Keratinocyte (primary cell): Measurements from ENCODE around the gene ADRA1B. TPM values are rescaled to one million over a fixed set of nuclear protein-coding genes. Genes with fewer than 3 reads are reported as not detected.

Experiments used
- DNase-seq: peaks from one replicate; pipeline ENCODE4 v3.0.0-alpha.2; 2011; ENCODE audit warnings: low read depth, missing footprints, low spot score
- FAIRE-seq: peaks from 2 replicates; lab custom pipeline; 2011; peaks lifted over from hg19 to GRCh38; lab: Jason Lieb, UNC
- H2AFZ ChIP-seq: 2 replicates; pipeline ENCODE4 v1.6.0; 2012; ENCODE audit warnings: low read length, control low read depth, inconsistent platforms; ENCODE audit not compliant: control insufficient read depth
- H3K27ac ChIP-seq: 2 replicates; pipeline ENCODE4 v1.5.1; 2011; ENCODE audit warnings: low read length; ENCODE audit not compliant: control insufficient read depth, insufficient read depth
- H3K27me3 ChIP-seq: 3 replicates; pipeline ENCODE4 v1.6.0; 2011; ENCODE audit warnings: low read length; ENCODE audit not compliant: control insufficient read depth, insufficient read depth; ENCODE audit errors: extremely low read depth
- H3K36me3 ChIP-seq, 2 experiments: 2 replicates in 1 of 2; 3 replicates in 1 of 2; pipeline ENCODE4 v1.5.1; 2011; ENCODE audit warnings: low read length in 2 of 2, mild to moderate bottlenecking in 1 of 2; ENCODE audit not compliant: control insufficient read depth in 2 of 2, insufficient read depth in 2 of 2; ENCODE audit errors: extremely low read depth in 1 of 2
- H3K4me1 ChIP-seq: 3 replicates; pipeline ENCODE4 v1.5.1; 2011; ENCODE audit warnings: low read length; ENCODE audit not compliant: control insufficient read depth, insufficient read depth; ENCODE audit errors: extremely low read depth
- H3K4me2 ChIP-seq: 3 replicates; pipeline ENCODE4 v1.6.0; 2011; ENCODE audit warnings: low read depth, low read length; ENCODE audit not compliant: control insufficient read depth, insufficient read depth; ENCODE audit errors: extremely low read depth
- H3K4me3 ChIP-seq, 3 experiments: fragments of 200-600 bp in 1 of 3; sonication (generic) in 1 of 3; 2 replicates in 2 of 3; 3 replicates in 1 of 3; pipeline ENCODE4 v1.5.1; 2011 to 2016; ENCODE audit warnings: low read length in 3 of 3, mild to moderate bottlenecking in 3 of 3, control low read depth in 2 of 3, inconsistent platforms in 1 of 3, low read depth in 1 of 3, mixed read lengths in 1 of 3, mixed run types in 1 of 3, moderate library complexity in 1 of 3; ENCODE audit not compliant: control insufficient read depth in 2 of 3, insufficient read depth in 2 of 3; ENCODE audit errors: extremely low read depth in 1 of 3
- H3K79me2 ChIP-seq: 2 replicates; pipeline ENCODE4 v1.6.0; 2012; ENCODE audit warnings: low read length; ENCODE audit not compliant: control insufficient read depth, insufficient read depth
- H3K9ac ChIP-seq: 3 replicates; pipeline ENCODE4 v1.6.0; 2011; ENCODE audit warnings: low read length; ENCODE audit not compliant: control insufficient read depth, insufficient read depth; ENCODE audit errors: extremely low read depth
- H3K9me1 ChIP-seq: 3 replicates; pipeline ENCODE4 v1.6.0; 2011; ENCODE audit warnings: low read length; ENCODE audit not compliant: control insufficient read depth, insufficient read depth; ENCODE audit errors: extremely low read depth
- H3K9me3 ChIP-seq: 2 replicates; pipeline ENCODE4 v1.5.1; 2012; ENCODE audit warnings: low read depth, low read length; ENCODE audit not compliant: control insufficient read depth
- H4K20me1 ChIP-seq: 3 replicates; pipeline ENCODE4 v1.6.0; 2011; ENCODE audit warnings: low read length; ENCODE audit not compliant: control insufficient read depth, insufficient read depth; ENCODE audit errors: extremely low read depth
- CTCF ChIP-seq, 3 experiments: IDR thresholded peaks in 1 of 3; conservative IDR thresholded peaks in 1 of 3; optimal IDR thresholded peaks in 1 of 3; 2 replicates in 2 of 3; 3 replicates in 1 of 3; pipeline versions ENCODE3 to v1.5.1; 2011; ENCODE audit warnings: low read length in 3 of 3, mild to moderate bottlenecking in 3 of 3, moderate library complexity in 2 of 3, control low read depth in 1 of 3, inconsistent platforms in 1 of 3; ENCODE audit not compliant: insufficient read depth in 2 of 3; ENCODE audit errors: extremely low read depth in 1 of 3
- EZH2 ChIP-seq: IDR thresholded peaks from one replicate; pipeline ENCODE4 v1.6.1; 2012; ENCODE audit warnings: inconsistent platforms, mild to moderate bottlenecking, low read length, moderate library complexity
- dilution Hi-C: fragments of 300-500 bp; cut with MboI; formaldehyde crosslinking; loops from one replicate; pipeline ENCODE4 v1.7.0; 2020; ENCODE audit warnings: low sequenced_read_pairs; ENCODE audit not compliant: extremely low pct_ligation_motif_present
- polyA plus RNA-seq, 5 experiments: library from polyadenylated mRNA; depleted of rRNA in 3 of 5; stranded (reverse) in 3 of 5; stranded (forward) in 1 of 5; unstranded in 1 of 5; fragments of >200 nt; gene quantifications; 1 replicate in 1 of 5; 2 replicates in 3 of 5; 3 replicates in 1 of 5; pipeline versions ENCODE4 v1.2.1 to v1.2.3, GENCODE V29; 2011 to 2012; ENCODE audit warnings: missing spikeins in 2 of 5, low read depth in 1 of 5, low replicate concordance in 1 of 5

The ADRA1B gene
- polyA plus RNA-seq, 1 donor (not counting 4 experiments of a cell fraction or from before 2014, with no cell fraction given): 0.18 TPM

GRCh38 chr5:159890141-159890540, 26.1 kb upstream of the ADRA1B start:
- dilution Hi-C loops: no loop called here
- Histone ChIP-seq H3K9me3 (no peaks in the 10 kb centered on the region), H3K9ac (no peak overlapping the region), H2AFZ (no peak overlapping the region), H3K4me3 (no peak overlapping the region), H3K36me3 (no peaks in the 10 kb centered on the region), H4K20me1 (no peaks in the 10 kb centered on the region), H3K9me1 (no peaks in the 10 kb centered on the region), H3K79me2 (no peaks in the 10 kb centered on the region), H3K27me3 (no peaks in the 10 kb centered on the region), H3K27ac (no peak overlapping the region), H3K4me2 (no peak overlapping the region), H3K4me1 (peaks cover 6% of the 10 kb centered on the region)
- TF ChIP-seq CTCF (optimal IDR thresholded peaks at IDR 0.05 in 1 of 3, IDR thresholded peaks at IDR 0.05 in 1 of 3, conservative IDR thresholded peaks at IDR 0.05 in 1 of 3; ENCODE audit: extremely low read depth in 1 of 3, insufficient read depth in 2 of 3, low read length in 3 of 3) (no peak), EZH2 (no peak)
- DNase-seq (no peak), FAIRE-seq (no peak)

GRCh38 chr5:159891371-159891770, 24.9 kb upstream of the ADRA1B start:
- dilution Hi-C loops: no loop called here
- H4K20me1 ChIP-seq: no peaks in the 10 kb centered on the region
- H3K4me1 ChIP-seq: peaks cover 6% of the 10 kb centered on the region
- no peak for FAIRE-seq
- no peaks in the 10 kb centered on the region for H3K79me2 ChIP-seq
- DNase-seq: no peak
- H3K9me1 ChIP-seq: no peaks in the 10 kb centered on the region
- no peak overlapping the region for H2AFZ ChIP-seq
- no peak overlapping the region for H3K9ac ChIP-seq
- no peaks in the 10 kb centered on the region for H3K27me3 ChIP-seq
- H3K4me2 ChIP-seq: no peak overlapping the region
- H3K36me3 ChIP-seq: no peaks in the 10 kb centered on the region
- H3K4me3 ChIP-seq: no peak overlapping the region
- H3K9me3 ChIP-seq: no peaks in the 10 kb centered on the region
- H3K27ac ChIP-seq: no peak overlapping the region
- no peak for TF ChIP-seq CTCF (optimal IDR thresholded peaks at IDR 0.05 in 1 of 3, IDR thresholded peaks at IDR 0.05 in 1 of 3, conservative IDR thresholded peaks at IDR 0.05 in 1 of 3; ENCODE audit: extremely low read depth in 1 of 3, insufficient read depth in 2 of 3, low read length in 3 of 3)
- TF ChIP-seq EZH2: no peak
